ENCODE data around the gene GFOD1. TPM values are rescaled to one million over a fixed set of nuclear protein-coding genes. Genes with fewer than 3 reads are reported as not detected.

Gene GFOD1
- total RNA-seq, 1 donor from 2014 or later = 2.2 TPM

DNA sequence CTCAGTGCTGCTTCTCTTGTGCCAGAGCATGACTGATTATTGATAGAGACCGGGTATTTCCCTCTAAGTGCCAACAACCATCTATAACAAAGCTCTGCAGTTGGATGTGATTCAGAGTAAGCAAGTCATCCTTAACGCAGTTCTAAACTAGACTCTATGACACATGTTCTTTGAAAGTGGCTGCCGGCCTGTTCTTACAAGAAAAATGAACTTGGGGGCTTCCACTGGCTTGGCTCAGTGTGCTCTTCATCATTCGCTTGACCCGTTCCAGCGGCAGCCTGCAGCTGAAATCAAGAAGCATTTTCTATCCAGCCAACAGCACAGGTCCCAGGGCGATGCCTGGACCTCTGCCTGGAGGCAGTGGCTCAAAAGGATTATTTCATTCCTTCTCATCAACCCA is 29.8 kb downstream of the GFOD1 start:
- TF ChIP-seq, protein P1, sequence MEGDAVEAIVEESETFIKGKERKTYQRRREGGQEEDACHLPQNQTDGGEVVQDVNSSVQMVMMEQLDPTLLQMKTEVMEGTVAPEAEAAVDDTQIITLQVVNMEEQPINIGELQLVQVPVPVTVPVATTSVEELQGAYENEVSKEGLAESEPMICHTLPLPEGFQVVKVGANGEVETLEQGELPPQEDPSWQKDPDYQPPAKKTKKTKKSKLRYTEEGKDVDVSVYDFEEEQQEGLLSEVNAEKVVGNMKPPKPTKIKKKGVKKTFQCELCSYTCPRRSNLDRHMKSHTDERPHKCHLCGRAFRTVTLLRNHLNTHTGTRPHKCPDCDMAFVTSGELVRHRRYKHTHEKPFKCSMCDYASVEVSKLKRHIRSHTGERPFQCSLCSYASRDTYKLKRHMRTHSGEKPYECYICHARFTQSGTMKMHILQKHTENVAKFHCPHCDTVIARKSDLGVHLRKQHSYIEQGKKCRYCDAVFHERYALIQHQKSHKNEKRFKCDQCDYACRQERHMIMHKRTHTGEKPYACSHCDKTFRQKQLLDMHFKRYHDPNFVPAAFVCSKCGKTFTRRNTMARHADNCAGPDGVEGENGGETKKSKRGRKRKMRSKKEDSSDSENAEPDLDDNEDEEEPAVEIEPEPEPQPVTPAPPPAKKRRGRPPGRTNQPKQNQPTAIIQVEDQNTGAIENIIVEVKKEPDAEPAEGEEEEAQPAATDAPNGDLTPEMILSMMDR (conservative IDR thresholded peaks at IDR 0.05; ENCODE audit: low read depth, low read length) = no peak
- DNase-seq (ENCODE audit: low read depth) = no peak
- H3K4me3 ChIP-seq (ENCODE audit: low read depth, low read length) = no peak overlapping the region

- DNase-seq (ENCODE audit: low read depth) = no peak
- TF ChIP-seq, protein P1 (conservative IDR thresholded peaks at IDR 0.05; ENCODE audit: low read depth, low read length) = no peak
- no peak overlapping the region for H3K4me3 ChIP-seq (ENCODE audit: low read depth, low read length)
Measured at GRCh38 chr6:13455552-13455966, 31.8 kb downstream of the GFOD1 start.

DNA sequence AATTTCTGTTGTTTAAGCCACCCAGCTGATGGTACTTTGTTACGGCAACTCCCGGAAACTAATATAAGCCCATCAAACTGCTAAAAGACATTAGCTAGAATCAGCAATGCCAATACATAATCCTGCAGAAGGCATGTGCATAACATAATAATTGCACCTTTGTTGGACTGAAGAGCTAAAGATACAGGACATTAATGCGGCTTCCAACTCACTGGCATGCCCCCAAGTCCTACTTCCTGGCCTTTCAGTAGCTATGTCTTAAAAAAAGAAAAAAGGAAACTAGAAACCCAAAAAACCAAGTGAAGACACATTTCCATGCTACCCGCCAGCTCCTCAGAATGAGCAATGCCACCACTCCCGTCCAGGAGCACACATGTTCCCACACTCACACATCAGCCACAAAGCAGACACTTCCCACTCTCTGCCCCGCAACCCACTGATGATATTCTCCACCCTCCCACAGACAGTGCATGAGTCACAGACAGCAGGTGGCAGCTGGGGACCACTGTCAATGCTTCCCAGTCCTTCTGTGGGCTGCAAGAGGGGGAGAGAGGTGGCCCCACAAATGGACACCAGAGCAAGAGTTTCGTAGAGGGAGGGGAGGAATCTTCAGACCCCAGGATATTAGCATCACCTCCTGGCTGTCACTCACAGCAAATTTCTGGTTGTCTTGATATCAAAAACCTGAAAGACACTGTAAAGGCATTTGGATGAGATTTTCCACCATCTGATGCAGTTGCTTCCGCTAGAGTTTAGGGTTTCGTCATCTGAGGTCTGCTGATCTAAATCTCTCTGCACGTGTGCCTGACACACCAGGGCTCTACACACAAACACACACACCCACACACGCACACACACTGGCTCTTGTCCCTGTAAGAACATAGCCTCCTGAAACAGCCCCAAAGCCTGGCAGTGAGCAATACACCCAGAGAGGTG is 32.8 kb downstream of the GFOD1 start:
- no peak for DNase-seq (ENCODE audit: low read depth)
- H3K4me3 ChIP-seq (ENCODE audit: low read depth, low read length) = no peak overlapping the region
- TF ChIP-seq, protein P1 (conservative IDR thresholded peaks at IDR 0.05; ENCODE audit: low read depth, low read length) = no peak

DNA sequence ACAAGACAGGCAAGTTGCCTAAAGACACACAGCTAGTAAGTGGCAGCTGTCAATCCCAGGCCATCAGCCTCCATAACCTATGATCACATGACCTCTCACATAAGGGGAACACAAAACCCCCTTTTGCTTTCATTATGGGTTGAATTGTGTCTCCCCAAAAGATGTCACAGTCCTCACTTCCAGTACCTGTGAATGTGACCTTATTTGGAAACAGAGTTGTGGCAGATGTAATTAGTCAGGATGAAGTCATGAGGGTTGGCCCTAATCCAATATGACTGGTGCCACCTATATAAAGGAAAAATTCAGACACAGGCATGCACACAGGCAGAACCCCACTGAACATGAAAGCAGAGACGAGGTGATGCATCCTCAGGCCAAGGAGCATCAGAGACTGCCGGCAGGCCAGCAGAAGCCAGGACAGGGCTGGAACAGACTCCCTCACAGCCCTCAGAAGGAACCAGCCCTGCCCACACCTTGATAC is 33.6 kb downstream of the GFOD1 start:
- peak; percentile 37 for DNase-seq (ENCODE audit: low read depth)
- TF ChIP-seq, protein P1 (conservative IDR thresholded peaks at IDR 0.05; ENCODE audit: low read depth, low read length) = no peak
- H3K4me3 ChIP-seq (ENCODE audit: low read depth, low read length) = no peak overlapping the region

- H3K4me3 ChIP-seq (ENCODE audit: low read depth, low read length) = no peak overlapping the region
- no peak for DNase-seq (ENCODE audit: low read depth)
- TF ChIP-seq, protein P1 (conservative IDR thresholded peaks at IDR 0.05; ENCODE audit: low read depth, low read length) = no peak
Measured at GRCh38 chr6:13453153-13453552, 34.2 kb downstream of the GFOD1 start.

- TF ChIP-seq, protein P1 (conservative IDR thresholded peaks at IDR 0.05; ENCODE audit: low read depth, low read length) = no peak
- DNase-seq (ENCODE audit: low read depth) = no peak
- no peak overlapping the region for H3K4me3 ChIP-seq (ENCODE audit: low read depth, low read length)
Measured at GRCh38 chr6:13452346-13453117, 34.9 kb downstream of the GFOD1 start.
